Natural killer cell treated with Interleukin-12 subunit alpha and Interleukin-12 subunit beta and Interleukin-15 and Interleukin-18, amount 100 ng/mL, for 72 hours (primary cell): ENCODE measurements around the gene MRAP2. TPM values are rescaled to one million over a fixed set of nuclear protein-coding genes. Genes with fewer than 3 reads are reported as not detected.
"Not testable (repeated sequence)": the region's sequence is repeated elsewhere in the genome, so short reads cannot be mapped to it uniquely, and the experiment has no call there.

Experiments
- ATAC-seq, 2 donors: fragments of 150-1000 bp; cut with Tn5 transposase in 1 of 2; sonication (Bioruptor Pico), chemical (Tn5 transposase) in 1 of 2; 2 replicates each; pipeline ENCODE4 v1.10.0; 2021
- DNase-seq: peaks from one replicate; pipeline ENCODE4 v3.0.0; 2022; ENCODE audit warnings: low spot score
- H3K27ac Mint-ChIP-seq, 2 donors: 1 replicate in 1 of 2; 2 replicates in 1 of 2; pipeline ENCODE4 v1.8.0; 2022; ENCODE audit warnings: mixed read lengths in 2 of 2, mild to moderate bottlenecking in 1 of 2, moderate library complexity in 1 of 2
- H3K27me3 Mint-ChIP-seq, 2 donors: 1 replicate in 1 of 2; 2 replicates in 1 of 2; pipeline ENCODE4 v1.8.0; 2022; ENCODE audit warnings: mixed read lengths in 2 of 2
- H3K36me3 Mint-ChIP-seq: one replicate; pipeline ENCODE4 v1.8.0; 2022; ENCODE audit warnings: mixed read lengths
- H3K4me1 Mint-ChIP-seq, 2 donors: 1 replicate in 1 of 2; 2 replicates in 1 of 2; pipeline ENCODE4 v1.8.0; 2022; ENCODE audit warnings: low read depth in 2 of 2, mixed read lengths in 2 of 2, mild to moderate bottlenecking in 1 of 2
- H3K4me3 Mint-ChIP-seq: one replicate; pipeline ENCODE4 v1.8.0; 2022; ENCODE audit warnings: mixed read lengths
- H3K9me3 Mint-ChIP-seq: 2 replicates; pipeline ENCODE4 v1.8.0; 2022; ENCODE audit warnings: mixed read lengths
- total RNA-seq, 2 donors: library from RNA; stranded (reverse); gene quantifications; one replicate each; pipeline ENCODE4 v1.2.3, GENCODE V29; 2022

Gene MRAP2
- total RNA-seq, 2 donors from 2014 or later: not detected

DNA sequence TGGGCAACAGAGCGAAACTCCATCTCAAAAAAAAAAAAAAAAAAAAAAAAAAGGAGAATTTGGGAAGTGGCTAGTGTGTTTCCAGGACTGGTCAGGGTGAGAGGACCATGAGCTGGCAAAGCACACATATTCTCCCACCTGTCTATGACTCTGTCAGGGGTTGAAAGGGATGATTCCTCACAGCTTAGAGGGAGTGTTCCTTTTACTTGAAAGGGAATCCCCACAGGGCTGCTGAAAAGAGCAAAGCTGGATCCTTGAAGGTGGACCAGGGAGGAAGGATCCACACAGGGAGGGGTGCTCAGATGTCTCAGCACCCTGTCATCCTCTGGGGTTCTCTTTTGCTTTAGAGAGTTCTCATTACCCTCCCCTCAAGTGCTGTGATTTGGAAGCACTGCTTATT lies 13.2 kb downstream of the MRAP2 start:
- no peak for DNase-seq
- peaks cover 2% of the 10 kb centered on the region for H3K9me3 Mint-ChIP-seq
- H3K4me3 Mint-ChIP-seq: no peak overlapping the region
- peaks cover 0 to 3% of the 10 kb centered on the region in 2 donors for H3K27me3 Mint-ChIP-seq
- H3K36me3 Mint-ChIP-seq: no peaks in the 10 kb centered on the region
- ATAC-seq: no peak
- peaks cover 0 to 3% of the 10 kb centered on the region in 2 donors for H3K4me1 Mint-ChIP-seq
- no peak overlapping the region for H3K27ac Mint-ChIP-seq

DNA sequence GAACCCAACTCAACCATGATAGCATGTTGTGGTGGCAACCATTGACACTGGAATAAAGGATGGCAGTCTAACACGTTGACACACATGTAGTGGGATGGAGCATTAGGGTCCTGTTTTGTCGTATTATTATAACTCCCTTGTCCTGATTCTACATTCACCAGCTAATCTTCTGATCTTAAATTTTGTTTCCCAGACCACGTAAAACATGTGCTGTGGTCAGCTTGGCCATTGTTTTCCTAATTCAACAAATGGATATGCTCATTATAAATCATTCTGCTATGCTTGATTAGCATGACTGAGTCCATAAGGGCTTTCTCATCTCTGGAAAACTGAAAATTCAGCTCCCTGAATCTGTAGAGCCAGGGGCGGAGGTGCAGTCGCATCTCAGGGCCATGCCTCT lies 15.0 kb downstream of the MRAP2 start:
- no peak for ATAC-seq
- Mint-ChIP-seq H3K27ac (no peak overlapping the region), H3K27me3 (no peaks in the 10 kb centered on the region), H3K36me3 (no peaks in the 10 kb centered on the region), H3K4me1 (no peaks in the 10 kb centered on the region), H3K4me3 (no peak overlapping the region), H3K9me3 (peaks cover 2% of the 10 kb centered on the region)
- DNase-seq: no peak

DNA sequence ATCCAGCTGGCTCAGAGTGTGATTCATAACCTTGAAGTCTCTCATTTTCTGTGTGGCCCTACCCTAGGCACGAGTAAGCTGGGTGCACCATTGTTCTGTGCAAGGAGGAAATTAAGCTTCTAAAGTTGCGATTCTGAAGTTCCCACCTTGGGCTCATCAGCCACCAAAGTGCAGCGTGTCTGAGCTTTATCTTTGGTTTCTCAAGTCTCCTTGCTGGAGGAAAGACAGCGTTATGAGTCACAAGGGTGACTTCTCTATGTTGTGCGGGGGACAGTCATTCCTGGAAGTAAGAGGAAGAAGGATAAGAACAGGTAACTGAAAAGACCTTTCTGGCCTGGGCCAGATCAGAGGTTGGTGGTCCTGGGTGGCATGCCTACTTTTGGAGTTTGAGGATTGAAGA lies 16.8 kb downstream of the MRAP2 start:
- no peaks in the 10 kb centered on the region for H3K27me3 Mint-ChIP-seq
- H3K27ac Mint-ChIP-seq: no peak overlapping the region
- ATAC-seq (no peak), DNase-seq (no peak)
- H3K4me1 Mint-ChIP-seq: no peaks in the 10 kb centered on the region
- peaks cover 2% of the 10 kb centered on the region for H3K9me3 Mint-ChIP-seq
- no peak overlapping the region for H3K4me3 Mint-ChIP-seq
- no peaks in the 10 kb centered on the region for H3K36me3 Mint-ChIP-seq

DNA sequence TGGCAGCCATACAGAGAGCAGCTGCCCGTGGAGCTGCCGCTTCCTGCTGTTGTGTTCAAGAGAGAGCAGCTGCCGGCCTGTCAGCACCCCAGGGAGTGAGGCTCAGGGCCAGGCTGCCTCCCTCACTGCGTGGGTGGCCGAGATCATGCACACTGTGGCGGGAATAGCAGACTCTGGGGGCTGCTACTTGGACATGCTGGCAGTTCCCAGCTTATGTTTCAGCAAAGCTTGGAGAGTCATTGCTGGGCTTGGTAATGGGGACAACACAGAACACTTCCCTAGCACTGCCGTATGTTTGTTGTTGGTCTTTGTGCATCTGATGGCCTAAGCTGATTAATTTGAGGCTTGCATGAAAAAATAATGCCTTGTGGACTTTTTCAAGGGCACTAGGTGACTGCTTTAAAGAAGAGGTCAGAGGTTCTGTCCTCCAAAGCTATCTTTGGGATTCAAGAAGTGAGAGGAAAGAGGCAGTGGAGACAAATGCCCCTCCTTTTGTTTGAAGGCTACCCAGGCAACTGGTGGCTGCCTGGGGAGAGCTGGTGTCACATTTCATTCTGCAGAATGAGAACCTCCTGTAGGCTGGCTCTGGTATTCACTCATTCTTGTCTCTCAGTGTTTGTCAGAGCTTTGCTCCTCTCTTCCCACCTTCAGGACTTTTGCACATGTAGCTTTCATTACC lies 18.8 kb downstream of the MRAP2 start:
- Mint-ChIP-seq H3K9me3 (peaks cover 2% of the 10 kb centered on the region), H3K4me1 (no peaks in the 10 kb centered on the region), H3K27me3 (no peaks in the 10 kb centered on the region), H3K4me3 (no peak overlapping the region), H3K36me3 (no peaks in the 10 kb centered on the region), H3K27ac (no peak overlapping the region)
- no peak for DNase-seq
- ATAC-seq: no peak

- peaks cover 2% of the 10 kb centered on the region for H3K9me3 Mint-ChIP-seq
- DNase-seq (no peak), ATAC-seq (no peak)
- no peak overlapping the region for H3K4me3 Mint-ChIP-seq
- no peaks in the 10 kb centered on the region for H3K27me3 Mint-ChIP-seq
- H3K4me1 Mint-ChIP-seq: no peaks in the 10 kb centered on the region
- no peak overlapping the region for H3K27ac Mint-ChIP-seq
- no peaks in the 10 kb centered on the region for H3K36me3 Mint-ChIP-seq
Observed at GRCh38 chr6:84052883-84053241, 19.3 kb downstream of the MRAP2 start.

GRCh38 chr6:84055647-84056046 lies 22.1 kb downstream of the MRAP2 start:
- Mint-ChIP-seq H3K9me3 (no peaks in the 10 kb centered on the region), H3K27ac (no peak overlapping the region), H3K4me3 (no peak overlapping the region), H3K36me3 (no peaks in the 10 kb centered on the region), H3K4me1 (no peaks in the 10 kb centered on the region), H3K27me3 (no peaks in the 10 kb centered on the region)
- no peak for ATAC-seq
- no peak for DNase-seq

DNA sequence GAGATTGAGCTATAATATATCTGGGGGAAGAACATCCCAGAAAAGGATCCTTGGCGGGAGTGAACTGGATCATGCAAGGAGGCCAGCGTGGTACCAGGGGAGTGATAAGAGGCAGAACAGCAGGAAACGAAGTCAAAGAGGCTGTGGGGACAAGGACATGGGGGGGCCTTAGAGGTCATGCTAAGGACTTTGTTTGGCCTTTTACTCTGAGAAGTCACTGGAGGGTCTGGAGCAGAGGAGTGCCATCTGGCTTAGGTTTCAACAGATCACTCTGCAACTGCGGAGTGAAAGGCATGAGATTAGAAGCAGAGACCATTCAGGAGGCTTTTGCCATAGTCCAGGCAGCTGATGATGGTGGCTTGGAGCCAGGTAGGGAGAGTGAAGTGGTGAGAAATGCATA lies 24.3 kb downstream of the MRAP2 start:
- H3K36me3 Mint-ChIP-seq: no peaks in the 10 kb centered on the region
- no peaks in the 10 kb centered on the region for H3K4me1 Mint-ChIP-seq
- no peaks in the 10 kb centered on the region for H3K27me3 Mint-ChIP-seq
- H3K27ac Mint-ChIP-seq: no peak overlapping the region
- no peak for DNase-seq
- no peak for ATAC-seq
- H3K4me3 Mint-ChIP-seq: no peak overlapping the region
- H3K9me3 Mint-ChIP-seq: no peaks in the 10 kb centered on the region

DNA sequence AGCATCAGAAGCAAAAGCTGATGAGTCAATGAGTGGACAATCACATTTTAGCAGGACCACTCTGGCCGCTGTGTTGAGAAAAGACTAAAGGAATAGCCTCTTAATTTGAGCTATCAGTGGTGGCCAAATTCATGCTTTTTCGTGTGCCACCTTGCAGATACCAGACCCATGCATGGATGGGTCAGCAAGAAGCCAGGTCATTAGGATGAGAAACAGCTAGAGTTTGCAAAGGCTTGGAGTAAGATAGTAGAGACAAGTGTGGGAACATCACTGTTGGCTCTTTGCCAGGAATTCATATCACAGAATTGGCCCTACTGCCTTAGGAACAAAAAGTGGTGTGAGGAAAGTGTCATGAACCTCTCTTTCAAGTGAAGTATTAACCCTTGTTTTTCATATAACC lies 25.5 kb downstream of the MRAP2 start:
- ATAC-seq: no peak
- Mint-ChIP-seq H3K27ac (no peak overlapping the region), H3K27me3 (no peaks in the 10 kb centered on the region), H3K4me1 (no peaks in the 10 kb centered on the region), H3K36me3 (no peaks in the 10 kb centered on the region), H3K9me3 (no peaks in the 10 kb centered on the region), H3K4me3 (no peak overlapping the region)
- DNase-seq: no peak

- Mint-ChIP-seq H3K27me3 (no peaks in the 10 kb centered on the region), H3K36me3 (no peaks in the 10 kb centered on the region), H3K4me1 (no peaks in the 10 kb centered on the region), H3K4me3 (no peak overlapping the region), H3K27ac (no peak overlapping the region), H3K9me3 (no peaks in the 10 kb centered on the region)
- DNase-seq: no peak
- ATAC-seq: no peak
Observed at GRCh38 chr6:84061174-84061573, 27.6 kb downstream of the MRAP2 start.

DNA sequence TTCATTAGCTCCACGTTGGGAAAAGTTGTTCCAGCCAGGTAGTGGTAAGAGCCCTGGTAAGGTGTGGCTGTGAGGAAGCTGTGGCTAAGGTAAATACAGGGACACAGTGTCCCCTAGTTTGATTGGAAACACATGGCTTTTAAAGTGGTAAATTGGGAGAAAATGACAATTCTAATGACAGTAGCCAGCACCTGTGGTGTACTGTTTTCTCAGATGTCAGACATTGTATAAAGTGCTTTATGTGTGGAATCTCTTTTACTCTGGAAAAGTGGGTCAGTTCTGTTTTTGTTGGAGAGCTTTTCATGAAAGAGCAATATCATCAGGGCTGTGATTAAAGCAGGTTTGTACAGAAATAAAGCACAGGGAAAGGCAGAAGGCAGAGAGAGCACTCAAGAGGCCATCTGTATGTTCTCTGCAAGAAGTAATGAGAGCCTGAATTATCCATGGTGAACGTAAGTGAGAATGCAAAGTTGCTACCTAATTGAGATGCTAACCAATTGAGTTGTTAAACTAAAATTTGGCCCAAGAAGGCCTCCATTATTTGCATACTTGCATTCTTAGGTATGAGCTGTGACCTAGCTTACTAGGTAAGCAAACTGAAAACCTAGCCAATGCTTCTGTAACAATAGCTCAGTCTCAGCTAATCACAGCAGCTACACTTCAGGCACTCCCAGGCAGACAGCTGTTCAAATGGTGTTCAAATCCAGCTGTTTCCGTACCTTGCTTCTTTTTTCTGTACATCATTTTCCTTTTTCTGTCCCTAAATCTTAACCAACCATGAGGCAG lies 28.2 kb downstream of the MRAP2 start:
- DNase-seq (no peak), ATAC-seq (no peak)
- H3K36me3 Mint-ChIP-seq: no peaks in the 10 kb centered on the region
- no peaks in the 10 kb centered on the region for H3K9me3 Mint-ChIP-seq
- no peak overlapping the region for H3K4me3 Mint-ChIP-seq
- no peak overlapping the region for H3K27ac Mint-ChIP-seq
- no peaks in the 10 kb centered on the region for H3K27me3 Mint-ChIP-seq
- no peaks in the 10 kb centered on the region for H3K4me1 Mint-ChIP-seq

- no peaks in the 10 kb centered on the region for H3K9me3 Mint-ChIP-seq
- H3K36me3 Mint-ChIP-seq: no peaks in the 10 kb centered on the region
- no peak overlapping the region for H3K27ac Mint-ChIP-seq
- H3K4me3 Mint-ChIP-seq: no peak overlapping the region
- H3K27me3 Mint-ChIP-seq: no peaks in the 10 kb centered on the region
- no peak for DNase-seq
- ATAC-seq: no peak
- H3K4me1 Mint-ChIP-seq: no peaks in the 10 kb centered on the region
Observed at GRCh38 chr6:84062519-84063154, 29.1 kb downstream of the MRAP2 start.

- H3K4me3 Mint-ChIP-seq: no peak overlapping the region
- H3K36me3 Mint-ChIP-seq: no peaks in the 10 kb centered on the region
- no peak for DNase-seq
- no peak overlapping the region for H3K27ac Mint-ChIP-seq
- no peaks in the 10 kb centered on the region for H3K4me1 Mint-ChIP-seq
- no peak for ATAC-seq
- H3K9me3 Mint-ChIP-seq: no peaks in the 10 kb centered on the region
- peaks cover 0 to 11% of the 10 kb centered on the region in 2 donors for H3K27me3 Mint-ChIP-seq
Observed at GRCh38 chr6:84065693-84066290, 32.2 kb downstream of the MRAP2 start.

DNA sequence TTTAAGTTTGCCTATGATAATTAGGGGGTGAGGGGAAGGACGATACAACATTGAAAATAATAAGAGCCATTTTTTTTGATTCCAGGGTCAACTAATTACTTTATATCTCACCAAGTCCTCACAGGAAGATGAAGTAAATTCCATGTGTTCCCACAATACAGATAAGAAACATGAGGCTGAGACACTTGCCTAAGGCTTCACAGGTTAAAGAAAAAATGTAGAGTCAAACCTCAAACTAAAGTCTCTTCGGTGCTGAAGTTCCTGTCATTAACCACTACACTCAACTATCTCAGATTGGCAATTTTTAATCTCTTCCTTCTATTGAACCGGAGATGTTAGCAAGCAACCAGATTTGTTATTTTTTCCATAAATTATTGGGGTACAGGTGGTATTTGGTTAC lies 33.0 kb downstream of the MRAP2 start:
- H3K27ac Mint-ChIP-seq: no peak overlapping the region
- no peak overlapping the region for H3K4me3 Mint-ChIP-seq
- ATAC-seq (no peak), DNase-seq (no peak)
- H3K9me3 Mint-ChIP-seq: peaks cover 5% of the 10 kb centered on the region
- H3K4me1 Mint-ChIP-seq: no peaks in the 10 kb centered on the region
- peaks cover 0 to 14% of the 10 kb centered on the region in 2 donors for H3K27me3 Mint-ChIP-seq
- H3K36me3 Mint-ChIP-seq: no peaks in the 10 kb centered on the region

GRCh38 chr6:84068873-84069272 lies 35.3 kb downstream of the MRAP2 start:
- H3K4me1 Mint-ChIP-seq, H3K9me3 Mint-ChIP-seq, H3K27ac Mint-ChIP-seq, H3K4me3 Mint-ChIP-seq, H3K36me3 Mint-ChIP-seq, ATAC-seq, DNase-seq: not testable (repeated sequence)
- H3K27me3 Mint-ChIP-seq: peaks cover 0 to 19% of the 10 kb centered on the region in 2 donors
